Stimulated activated naive CD4-positive, alpha-beta T cell (primary cell): ENCODE measurements around the gene GNG4.
"Not testable (repeated sequence)": the region's sequence is repeated elsewhere in the genome, so short reads cannot be mapped to it uniquely, and the experiment has no call there.

Experiments
- DNase-seq, 6 experiments: peaks; one replicate each; lab custom pipeline; 2025; lab: John Stamatoyannopoulos, UW

GNG4 gene

GRCh38 chr1:235648954-235649367, 623 bp downstream of the GNG4 start:
- DNase-seq: peak in 5 of 6 experiments; percentile 16 to 44 (median 23)

DNA sequence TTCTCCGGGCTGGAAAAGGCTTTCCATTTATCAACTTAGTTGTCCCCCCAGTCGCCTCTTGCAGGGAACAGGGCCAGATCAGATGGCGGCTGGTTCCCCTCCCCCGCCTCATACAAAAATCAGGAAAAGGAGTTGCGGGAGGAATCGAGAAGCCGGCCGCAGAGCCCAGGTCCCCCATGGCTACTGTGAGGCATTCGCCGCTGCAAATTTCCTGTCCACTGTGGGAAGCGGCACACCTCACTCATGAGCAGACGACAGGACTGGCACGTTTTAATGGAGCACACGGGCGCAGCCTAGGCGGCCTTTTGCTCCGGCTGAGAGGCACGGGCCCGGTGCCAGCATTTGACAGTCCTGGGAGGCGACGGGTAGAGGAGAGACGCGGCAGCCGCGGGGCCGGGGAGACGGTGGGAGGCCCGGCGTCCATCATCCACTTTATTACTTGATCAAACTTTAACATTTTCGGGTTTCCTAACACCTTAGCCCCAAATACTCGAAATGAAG, 1.1 kb downstream of the GNG4 start:
- DNase-seq: no peak

DNA sequence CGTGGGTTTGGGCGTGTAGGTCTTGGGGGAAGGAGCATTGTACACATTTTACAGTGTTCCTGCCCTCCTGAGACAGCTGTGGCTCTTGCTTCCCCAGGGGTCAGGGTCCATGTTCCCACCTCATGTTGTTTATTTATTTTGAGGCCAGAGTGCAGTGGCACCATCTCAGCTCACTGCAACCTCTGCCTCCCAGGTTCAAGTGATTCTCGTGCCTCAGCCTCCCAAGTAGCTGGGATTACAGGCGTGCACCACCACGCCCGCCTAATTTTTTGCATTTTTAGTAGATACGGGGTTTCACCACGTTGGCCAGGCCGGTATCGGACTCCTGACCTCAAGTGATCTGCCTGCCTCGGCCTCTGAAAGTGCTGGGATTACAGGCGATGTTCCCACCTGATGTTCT, 2.0 kb downstream of the GNG4 start:
- not testable (repeated sequence) for DNase-seq

- DNase-seq: no peak
Measured at GRCh38 chr1:235646463-235646862, 3.1 kb downstream of the GNG4 start.

DNA sequence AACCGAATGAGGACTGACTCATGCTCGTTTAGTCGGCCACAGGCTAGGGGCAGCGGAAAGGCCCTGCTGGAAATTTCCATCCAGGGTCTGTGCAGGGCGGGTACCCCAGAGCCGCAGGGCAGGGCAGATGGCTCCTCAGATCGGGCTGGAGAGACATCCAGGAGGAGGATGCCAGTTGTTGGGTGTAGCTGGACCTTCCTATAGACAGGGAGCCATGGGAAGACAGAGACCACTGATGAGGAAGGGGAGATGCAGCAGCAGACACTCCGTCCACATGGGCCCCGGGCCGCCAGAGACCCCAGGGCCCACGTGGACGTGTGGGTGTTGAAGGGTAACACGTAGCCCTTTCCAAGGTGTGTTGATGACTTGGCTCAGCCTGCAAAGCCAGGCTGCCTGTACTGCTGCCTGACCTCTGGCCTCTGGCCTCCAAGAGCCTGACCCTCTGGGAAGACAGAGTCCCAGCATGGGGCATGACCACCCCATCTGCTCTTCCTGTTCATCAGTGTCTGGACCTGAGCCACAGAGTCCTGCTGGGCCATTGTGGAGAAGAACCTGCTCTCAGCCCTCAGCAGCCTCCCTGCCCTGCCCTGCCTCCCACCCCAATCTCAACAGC, 4.8 kb downstream of the GNG4 start:
- DNase-seq: no peak

- no peak for DNase-seq
Measured at GRCh38 chr1:235643837-235644692, 5.5 kb downstream of the GNG4 start.

GRCh38 chr1:235642943-235643371, 6.6 kb downstream of the GNG4 start:
- DNase-seq: no peak

DNA sequence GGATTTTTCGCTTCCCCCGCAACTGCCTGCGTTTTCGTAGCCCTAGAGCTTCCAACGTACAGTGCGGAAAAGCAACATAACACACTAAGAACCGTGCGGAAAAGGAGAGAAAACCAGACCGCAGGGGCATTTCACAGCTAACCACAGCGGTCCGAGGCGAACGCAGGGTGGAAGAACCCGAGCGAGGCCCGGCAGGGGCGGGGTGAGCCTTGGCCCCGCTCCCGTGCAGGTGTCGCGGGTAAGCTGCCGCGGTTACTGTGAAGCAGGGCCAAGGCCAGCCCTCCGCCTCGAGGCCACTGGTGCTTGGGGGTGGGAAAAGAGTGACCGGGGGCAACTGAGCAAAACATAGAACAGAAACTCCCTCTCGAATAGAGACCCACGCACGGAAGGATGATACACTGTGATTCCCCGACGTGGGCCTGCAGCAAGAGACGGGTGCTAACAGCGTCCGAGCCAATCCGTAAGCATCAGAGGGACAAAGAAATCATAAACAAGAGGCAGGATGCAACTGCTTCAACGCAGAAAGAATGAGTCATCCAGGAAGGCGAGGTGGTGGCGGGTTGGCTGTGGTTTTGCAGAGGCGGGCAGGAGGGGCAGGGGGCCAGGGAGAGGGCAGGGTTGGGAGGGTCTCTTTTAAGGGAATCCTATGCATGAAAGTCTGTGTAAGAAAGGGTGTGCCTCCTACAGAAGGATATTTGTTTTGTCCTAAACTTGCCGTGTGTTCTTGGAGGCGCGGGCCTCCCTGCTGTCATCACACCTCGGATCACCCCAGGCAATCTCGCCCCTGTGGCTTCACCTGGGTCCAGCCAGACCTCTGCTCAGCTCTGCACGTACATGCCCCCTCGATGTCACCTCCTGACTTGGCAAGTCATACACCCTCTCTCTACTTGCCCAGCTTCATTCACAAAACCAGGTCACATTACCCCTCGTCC, 7.3 kb downstream of the GNG4 start:
- DNase-seq: peak; percentile 18 to 55 (median 26)

GRCh38 chr1:235640580-235640979, 9.0 kb downstream of the GNG4 start:
- DNase-seq: no peak

- no peak for DNase-seq
Measured at GRCh38 chr1:235639226-235640205, 10.1 kb downstream of the GNG4 start.

- not testable (repeated sequence) for DNase-seq
Measured at GRCh38 chr1:235638612-235639011, 11.0 kb downstream of the GNG4 start.

DNA sequence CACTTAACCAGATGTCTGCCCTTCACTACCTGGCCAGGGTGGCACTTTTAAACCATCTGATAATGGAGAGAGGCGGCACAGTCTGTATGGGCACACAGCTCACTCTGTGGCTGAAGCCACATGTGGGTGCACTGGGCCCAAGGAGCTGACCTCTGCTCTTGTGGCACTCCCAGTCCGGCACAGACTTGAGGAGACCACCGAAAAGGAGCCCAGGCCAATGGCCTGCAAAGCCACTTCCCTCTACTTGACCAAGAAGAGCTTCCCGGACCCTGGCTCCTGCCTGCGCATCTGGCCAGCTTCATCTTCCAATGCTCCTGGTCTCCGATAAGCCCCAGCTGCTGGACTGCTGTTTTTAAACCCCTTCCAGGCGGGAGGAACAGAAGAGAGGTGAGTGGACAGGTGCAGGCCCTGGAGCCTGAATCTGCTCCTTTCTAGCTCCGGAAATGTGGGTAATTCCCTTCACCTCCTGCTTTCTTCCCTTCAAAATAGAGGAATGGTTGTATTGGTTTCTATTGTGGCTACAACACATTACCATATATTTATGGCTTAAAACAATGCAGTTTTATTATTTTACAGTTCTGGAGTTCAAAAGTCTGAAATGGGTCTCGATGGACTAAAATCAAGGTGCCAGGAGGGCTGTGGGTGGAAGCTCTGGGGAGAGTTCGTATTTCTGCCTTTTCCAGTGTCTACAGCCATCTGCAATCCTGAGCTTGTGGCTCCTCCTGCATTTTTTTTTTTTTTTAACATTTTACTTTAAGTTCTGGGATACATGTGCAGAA, 11.6 kb downstream of the GNG4 start:
- no peak for DNase-seq

- no peak for DNase-seq
Measured at GRCh38 chr1:235635938-235636662, 13.5 kb downstream of the GNG4 start.

DNA sequence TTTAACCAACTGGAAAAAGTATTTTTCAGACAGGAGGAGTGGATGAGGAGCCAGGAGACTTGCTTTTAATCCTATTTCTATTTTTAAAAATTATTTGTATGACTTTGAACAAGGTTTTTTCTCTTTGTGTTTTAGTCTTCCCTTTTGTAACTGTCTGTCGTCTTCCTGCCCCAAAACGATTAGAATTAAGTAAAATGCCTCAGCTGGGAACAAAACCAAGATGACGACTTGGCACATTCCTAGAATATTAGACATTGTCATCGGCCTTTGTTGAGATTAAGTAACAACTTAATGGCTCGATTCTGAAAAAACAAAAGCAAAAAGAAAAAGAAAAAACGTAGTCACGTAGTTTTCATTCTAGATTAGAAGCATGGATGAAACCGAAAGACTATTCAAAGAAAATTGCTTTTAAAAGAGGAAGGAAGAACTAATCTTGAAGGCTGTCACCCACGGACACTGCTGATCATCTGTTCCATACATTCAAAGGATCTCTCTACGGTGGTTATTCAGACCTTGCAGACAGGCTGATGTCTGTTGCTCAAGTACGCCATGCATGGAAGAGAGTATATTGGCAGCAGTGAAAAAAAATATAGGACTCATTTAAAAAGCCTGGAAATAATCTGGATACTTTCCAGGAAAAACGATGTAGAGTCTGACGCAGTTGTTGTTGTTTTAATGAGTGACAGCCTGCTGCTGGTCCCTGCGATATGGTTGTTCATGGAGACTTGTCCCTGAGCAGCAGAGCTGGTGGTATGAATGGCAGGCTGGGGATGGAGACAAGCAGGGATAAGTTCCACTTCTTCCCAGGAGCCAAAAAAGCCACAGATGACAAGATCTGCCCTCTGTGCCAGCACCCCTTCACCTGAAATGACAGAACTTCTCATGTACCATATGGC, 16.8 kb downstream of the GNG4 start:
- DNase-seq: no peak

GRCh38 chr1:235631816-235632215, 17.8 kb downstream of the GNG4 start:
- no peak for DNase-seq

- DNase-seq: no peak
Measured at GRCh38 chr1:235628316-235629005, 21.1 kb downstream of the GNG4 start.

DNA sequence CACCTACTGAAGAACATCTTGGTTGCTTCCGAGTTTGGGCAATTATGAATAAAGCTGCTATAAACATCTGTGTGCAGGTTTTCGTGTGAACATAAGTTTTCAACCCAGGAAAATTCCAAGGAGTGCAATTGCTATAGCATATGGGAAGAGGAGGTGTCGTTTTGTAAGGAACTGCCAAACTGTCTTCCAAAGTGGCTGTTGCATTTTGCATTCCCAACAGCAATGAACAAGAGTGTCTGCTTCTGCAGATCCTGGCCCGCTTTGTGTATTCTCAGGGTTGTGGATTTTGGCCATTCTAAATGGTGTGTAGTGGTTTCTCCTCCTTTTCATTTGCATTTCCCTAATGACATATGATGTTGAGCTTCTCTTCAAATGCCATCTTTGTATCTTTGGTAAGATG, 23.8 kb downstream of the GNG4 start:
- no peak for DNase-seq

DNA sequence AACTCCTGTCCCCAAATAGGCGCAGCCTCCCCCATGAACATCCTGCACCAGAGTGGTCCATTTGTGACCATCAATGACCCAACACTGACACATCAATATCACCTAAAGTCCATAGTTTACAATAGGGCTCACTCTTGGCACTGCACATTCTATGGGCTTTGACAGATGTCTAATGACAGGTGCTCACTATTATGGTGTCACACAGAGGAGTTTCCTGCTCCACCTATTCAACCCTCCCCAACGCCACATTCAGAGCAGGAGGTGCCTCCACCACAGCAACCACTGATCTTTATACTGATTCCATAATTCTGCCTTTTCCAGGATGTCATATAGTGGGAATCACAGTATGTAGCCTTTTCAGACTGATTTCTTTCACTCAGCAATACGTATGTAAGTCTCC, 24.2 kb downstream of the GNG4 start:
- DNase-seq: no peak
